ENCODE measurements around the gene ZNF491. TPM values are rescaled to one million over a fixed set of nuclear protein-coding genes. Genes with fewer than 3 reads are reported as not detected.
A peak's percentile ranks its signal among the peaks of the same experiment; 100 is the strongest.

Gene ZNF491
- total and polyA plus RNA-seq, 9 of the 15 experiments (the other 6 are each of a cell fraction or from before 2014, with no cell fraction given) = 0.19 to 0.95 (median 0.39) TPM; not detected in 1

DNA sequence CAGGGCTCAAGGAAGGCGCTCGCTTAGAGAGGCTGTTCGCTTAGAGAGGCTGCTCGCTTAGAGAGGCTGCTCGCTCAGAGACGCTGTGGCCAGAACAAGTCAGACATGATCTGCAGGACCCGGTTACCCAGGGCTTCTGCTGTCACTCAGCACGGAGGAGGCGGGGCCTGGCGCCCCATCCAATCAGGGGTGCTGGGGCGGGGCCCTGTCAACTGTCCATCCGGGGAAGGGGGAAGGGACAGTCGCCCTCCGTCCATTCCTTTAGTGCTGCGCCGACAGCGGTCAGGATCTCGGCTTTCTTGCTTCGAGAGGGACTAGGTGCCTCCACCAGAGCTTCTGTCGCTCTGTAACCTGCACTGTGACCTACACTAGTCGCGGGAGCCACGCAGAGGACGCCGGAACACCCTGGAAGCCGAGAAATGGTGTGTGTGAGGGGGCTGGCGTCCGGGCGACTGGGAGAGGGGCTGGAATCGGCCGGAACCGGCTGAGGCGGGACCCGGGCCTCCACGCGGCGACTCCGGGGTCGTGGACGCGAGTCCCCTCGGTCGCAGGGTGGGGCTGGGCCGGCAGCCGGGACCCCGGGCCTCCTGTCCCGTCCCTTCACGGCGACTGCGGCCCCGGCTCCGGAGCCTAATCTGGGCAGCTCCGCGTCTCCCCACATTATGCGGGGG lies 15.8 kb downstream of the ZNF491 start, which contains the start of gene ZNF440 (continued):
- TF ChIP-seq THRAP3 (IDR thresholded peaks at IDR 0.05; ENCODE audit: borderline replicate concordance) (no peak), ZNF41 (CRISPR knock-in tag; conservative IDR thresholded peaks at IDR 0.05) (no peak), ADNP (tag; IDR thresholded peaks at IDR 0.05) (no peak), CREB1 (IDR thresholded peaks at IDR 0.05) (peak; percentile 30; the same call in 1 of the 2 replicates), CREB1 (CRISPR knock-in tag; IDR thresholded peaks at IDR 0.05) (0 out of 2 replicates have a peak, but pooled peaks have one; percentile 39), YBX1 (IDR thresholded peaks at IDR 0.05) (no peak), POLR2AphosphoS2 (IDR thresholded peaks at IDR 0.05; ENCODE audit: low read length) (peak; percentile 86; the same call in 1 of the 2 replicates), CREB5 (CRISPR knock-in tag; IDR thresholded peaks at IDR 0.05) (no peak), HMG20A (CRISPR knock-in tag; conservative IDR thresholded peaks at IDR 0.05) (no peak), IRF2 (CRISPR knock-in tag; IDR thresholded peaks at IDR 0.05) (no peak), TAF7 (tag; IDR thresholded peaks at IDR 0.05) (peak; percentile 94), ZNF184 (CRISPR knock-in tag; IDR thresholded peaks at IDR 0.05) (no peak), ZNF551 (CRISPR knock-in tag; IDR thresholded peaks at IDR 0.05) (no peak), ZNF609 (CRISPR knock-in tag; IDR thresholded peaks at IDR 0.05; ENCODE audit: borderline replicate concordance) (no peak), ATF6 (CRISPR knock-in tag; IDR thresholded peaks at IDR 0.05) (0 out of 2 replicates have a peak, but pooled peaks have one; percentile 75)
- TF ChIP-seq, protein P1, sequence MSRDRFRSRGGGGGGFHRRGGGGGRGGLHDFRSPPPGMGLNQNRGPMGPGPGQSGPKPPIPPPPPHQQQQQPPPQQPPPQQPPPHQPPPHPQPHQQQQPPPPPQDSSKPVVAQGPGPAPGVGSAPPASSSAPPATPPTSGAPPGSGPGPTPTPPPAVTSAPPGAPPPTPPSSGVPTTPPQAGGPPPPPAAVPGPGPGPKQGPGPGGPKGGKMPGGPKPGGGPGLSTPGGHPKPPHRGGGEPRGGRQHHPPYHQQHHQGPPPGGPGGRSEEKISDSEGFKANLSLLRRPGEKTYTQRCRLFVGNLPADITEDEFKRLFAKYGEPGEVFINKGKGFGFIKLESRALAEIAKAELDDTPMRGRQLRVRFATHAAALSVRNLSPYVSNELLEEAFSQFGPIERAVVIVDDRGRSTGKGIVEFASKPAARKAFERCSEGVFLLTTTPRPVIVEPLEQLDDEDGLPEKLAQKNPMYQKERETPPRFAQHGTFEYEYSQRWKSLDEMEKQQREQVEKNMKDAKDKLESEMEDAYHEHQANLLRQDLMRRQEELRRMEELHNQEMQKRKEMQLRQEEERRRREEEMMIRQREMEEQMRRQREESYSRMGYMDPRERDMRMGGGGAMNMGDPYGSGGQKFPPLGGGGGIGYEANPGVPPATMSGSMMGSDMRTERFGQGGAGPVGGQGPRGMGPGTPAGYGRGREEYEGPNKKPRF (IDR thresholded peaks at IDR 0.05; ENCODE audit: low read depth, low read length) = no peak

All from K562 (cell line).